ENCODE data around the gene SMAP2. TPM values are rescaled to one million over a fixed set of nuclear protein-coding genes. Genes with fewer than 3 reads are reported as not detected.

Gene SMAP2
- total RNA-seq, 1 experiment from 2014 or later, result 12.4 TPM

- peak; percentile 69 for DNase-seq
- H3K36me3 ChIP-seq (replicated peaks; ENCODE audit: control insufficient read depth, insufficient read depth, low read length), result no peaks in the 10 kb centered on the region
- no peak overlapping the region for H3K4me3 ChIP-seq (ENCODE audit: insufficient read depth, low read depth, low read length)
- H3K27me3 ChIP-seq (ENCODE audit: control insufficient read depth, insufficient read depth, low read length), result no peaks in the 10 kb centered on the region
These were observed 65.0 kb downstream of the SMAP2 start for GRCh38 chr1:40438391-40439015.

- no peaks in the 10 kb centered on the region for H3K36me3 ChIP-seq (replicated peaks; ENCODE audit: control insufficient read depth, insufficient read depth, low read length)
- no peak overlapping the region for H3K4me3 ChIP-seq (ENCODE audit: insufficient read depth, low read depth, low read length)
- no peaks in the 10 kb centered on the region for H3K27me3 ChIP-seq (ENCODE audit: control insufficient read depth, insufficient read depth, low read length)
- no peak for DNase-seq
These were observed 65.7 kb downstream of the SMAP2 start for GRCh38 chr1:40439247-40439646.

- Histone ChIP-seq H3K4me3 (ENCODE audit: insufficient read depth, low read depth, low read length) (peak within 1 kb of the TSS; percentile 83), H3K27me3 (ENCODE audit: control insufficient read depth, insufficient read depth, low read length) (no peaks in the 10 kb centered on the region), H3K36me3 (replicated peaks; ENCODE audit: control insufficient read depth, insufficient read depth, low read length) (peaks cover 3% of the 10 kb centered on the region)
- DNase-seq, result peak; percentile 97
These were observed 76.4 kb downstream of the SMAP2 start, which contains the start of gene ZFP69B for GRCh38 chr1:40449684-40450494. ZFP69B (plus strand) TSS chr1:40450476; CDS start chr1:40450962, 486 bp downstream.

- Histone ChIP-seq H3K27me3 (ENCODE audit: control insufficient read depth, insufficient read depth, low read length) (no peaks in the 10 kb centered on the region), H3K36me3 (replicated peaks; ENCODE audit: control insufficient read depth, insufficient read depth, low read length) (peaks cover 3% of the 10 kb centered on the region), H3K4me3 (ENCODE audit: insufficient read depth, low read depth, low read length) (peak overlapping the region; percentile 83)
- peak; percentile 27 for DNase-seq
These were observed 77.1 kb downstream of the SMAP2 start for GRCh38 chr1:40450495-40451237.

- no peak overlapping the region for H3K4me3 ChIP-seq (ENCODE audit: insufficient read depth, low read depth, low read length)
- DNase-seq, result no peak
- H3K36me3 ChIP-seq (replicated peaks; ENCODE audit: control insufficient read depth, insufficient read depth, low read length), result peaks cover 3% of the 10 kb centered on the region
- H3K27me3 ChIP-seq (ENCODE audit: control insufficient read depth, insufficient read depth, low read length), result no peaks in the 10 kb centered on the region
These were observed 77.7 kb downstream of the SMAP2 start for GRCh38 chr1:40451238-40451585.

- DNase-seq, result no peak
- Histone ChIP-seq H3K27me3 (ENCODE audit: control insufficient read depth, insufficient read depth, low read length) (no peaks in the 10 kb centered on the region), H3K4me3 (ENCODE audit: insufficient read depth, low read depth, low read length) (no peak overlapping the region), H3K36me3 (replicated peaks; ENCODE audit: control insufficient read depth, insufficient read depth, low read length) (peaks cover 15% of the 10 kb centered on the region)
These were observed 81.3 kb downstream of the SMAP2 start for GRCh38 chr1:40454873-40455272.

GRCh38 chr1:40462956-40463590 is 89.5 kb downstream of the SMAP2 start:
- Histone ChIP-seq H3K27me3 (ENCODE audit: control insufficient read depth, insufficient read depth, low read length) (no peaks in the 10 kb centered on the region), H3K4me3 (ENCODE audit: insufficient read depth, low read depth, low read length) (no peak overlapping the region), H3K36me3 (replicated peaks; ENCODE audit: control insufficient read depth, insufficient read depth, low read length) (peaks cover 13% of the 10 kb centered on the region)
- DNase-seq, result no peak

GRCh38 chr1:40469327-40469726 is 95.8 kb downstream of the SMAP2 start:
- no peak for DNase-seq
- Histone ChIP-seq H3K36me3 (replicated peaks; ENCODE audit: control insufficient read depth, insufficient read depth, low read length) (no peaks in the 10 kb centered on the region; the same call in 1 of the 2 replicates), H3K27me3 (ENCODE audit: control insufficient read depth, insufficient read depth, low read length) (no peaks in the 10 kb centered on the region), H3K4me3 (ENCODE audit: insufficient read depth, low read depth, low read length) (no peak overlapping the region)

Other genes with a start within 250 kb of the SMAP2 start
- 19.6 and 36.7 TPM in 2 replicates for gene RLF, start 212.3 kb upstream of the SMAP2 start, total RNA-seq (2014; rRNA removed; shearing (Covaris generic))
- 0.28 TPM in 1 of 2 replicates, not detected in the other for gene TMCO2, start 125.8 kb upstream of the SMAP2 start, total RNA-seq (2014; rRNA removed; shearing (Covaris generic))
- gene ZMPSTE24, start 115.5 kb upstream of the SMAP2 start, total RNA-seq (2014; rRNA removed; shearing (Covaris generic)), result 31.3 and 37.9 TPM in 2 replicates
- 17.6 and 23.8 TPM in 2 replicates for gene COL9A2, start 56.4 kb upstream of the SMAP2 start, total RNA-seq (2014; rRNA removed; shearing (Covaris generic))
- gene ZFP69B, start 76.7 kb downstream of the SMAP2 start, total RNA-seq (2014; rRNA removed; shearing (Covaris generic)), result 4.0 and 7.2 TPM in 2 replicates
- 4.8 and 9.2 TPM in 2 replicates for gene ZFP69, start 103.6 kb downstream of the SMAP2 start, total RNA-seq (2014; rRNA removed; shearing (Covaris generic))
- gene EXO5, start 135.0 kb downstream of the SMAP2 start, total RNA-seq (2014; rRNA removed; shearing (Covaris generic)), result 2.7 and 4.1 TPM in 2 replicates
- gene ZNF684, start 157.9 kb downstream of the SMAP2 start, total RNA-seq (2014; rRNA removed; shearing (Covaris generic)), result 9.2 and 16.0 TPM in 2 replicates

Data from H7 (cell line).